HEK293T (cell line): ENCODE results near the gene CCNH.
A peak's percentile ranks its signal among the peaks of the same experiment; 100 is the strongest.

Experiments
- CTCF ChIA-PET: fragments of 350-600 bp; formaldehyde crosslinking; extraction: SDS; loops from one replicate; lab custom pipeline; 2021; ENCODE audit warnings: antibody characterized with exemption, inconsistent platforms; lab: Yijun Ruan, JAX
- POLR2A ChIA-PET: fragments of 350-600 bp; formaldehyde crosslinking; extraction: SDS; loops from one replicate; lab custom pipeline; 2020; ENCODE audit warnings: antibody characterized with exemption, inconsistent platforms; lab: Yijun Ruan, JAX
- DNase-seq: peaks from one replicate; pipeline ENCODE4 v3.0.0; 2012; ENCODE audit warnings: mixed read lengths; ENCODE audit errors: extremely low spot score
- ARNT ChIP-seq: fragments of 450-650 bp; IDR thresholded peaks from 2 replicates; pipeline ENCODE4 v1.6.1; 2017; ENCODE audit warnings: mild to moderate bottlenecking
- BHLHE40 ChIP-seq: fragments of 450-650 bp; IDR thresholded peaks from 2 replicates; pipeline ENCODE4 v1.6.1; 2016; ENCODE audit warnings: mild to moderate bottlenecking, moderate library complexity, borderline replicate concordance
- CTBP1 ChIP-seq: fragments of 450-650 bp; IDR thresholded peaks from 2 replicates; pipeline ENCODE4 v1.6.1; 2016; ENCODE audit warnings: borderline replicate concordance
- ELF4 ChIP-seq: fragments of 450-650 bp; IDR thresholded peaks from 2 replicates; pipeline ENCODE4 v1.6.1; 2017; ENCODE audit warnings: antibody characterized with exemption
- FOXA1 ChIP-seq: fragments of 450-650 bp; IDR thresholded peaks from 2 replicates; pipeline ENCODE4 v1.6.1; 2016; ENCODE audit warnings: mild to moderate bottlenecking
- FOXK2 ChIP-seq: fragments of 450-650 bp; IDR thresholded peaks from 2 replicates; pipeline ENCODE4 v1.6.1; 2016; ENCODE audit warnings: mild to moderate bottlenecking
- FOXM1 ChIP-seq: fragments of 450-650 bp; IDR thresholded peaks from 2 replicates; pipeline ENCODE4 v1.6.1; 2017; ENCODE audit warnings: mild to moderate bottlenecking, borderline replicate concordance
- HDGF ChIP-seq: fragments of 450-650 bp; IDR thresholded peaks from 2 replicates; pipeline ENCODE4 v1.6.1; 2017; ENCODE audit warnings: antibody characterized with exemption, borderline replicate concordance
- L3MBTL2 ChIP-seq: fragments of 450-650 bp; conservative IDR thresholded peaks from 2 replicates; pipeline ENCODE4 v1.6.1; 2016; ENCODE audit warnings: mild to moderate bottlenecking
- LEF1 ChIP-seq: fragments of 450-650 bp; IDR thresholded peaks from 2 replicates; pipeline ENCODE4 v1.6.1; 2017; ENCODE audit warnings: mild to moderate bottlenecking, borderline replicate concordance
- NFRKB ChIP-seq: fragments of 450-650 bp; IDR thresholded peaks from 2 replicates; pipeline ENCODE4 v1.6.1; 2016; ENCODE audit warnings: mild to moderate bottlenecking, moderate library complexity
- SP1 ChIP-seq: fragments of 450-650 bp; IDR thresholded peaks from 2 replicates; pipeline ENCODE4 v1.6.1; 2017
- SUZ12 ChIP-seq: fragments of 450-650 bp; IDR thresholded peaks from 2 replicates; pipeline ENCODE4 v1.6.1; 2016; ENCODE audit warnings: mild to moderate bottlenecking
- TARDBP ChIP-seq: fragments of 450-650 bp; IDR thresholded peaks from 2 replicates; pipeline ENCODE4 v1.6.1; 2016
- ZNF384 ChIP-seq: fragments of 450-650 bp; IDR thresholded peaks from 2 replicates; pipeline ENCODE4 v1.6.1; 2016
- TF ChIP-seq, protein P1 (sequence below): fragments of 450-650 bp; IDR thresholded peaks from 2 replicates; pipeline ENCODE4 v1.6.1; 2016

CCNH gene

DNA sequence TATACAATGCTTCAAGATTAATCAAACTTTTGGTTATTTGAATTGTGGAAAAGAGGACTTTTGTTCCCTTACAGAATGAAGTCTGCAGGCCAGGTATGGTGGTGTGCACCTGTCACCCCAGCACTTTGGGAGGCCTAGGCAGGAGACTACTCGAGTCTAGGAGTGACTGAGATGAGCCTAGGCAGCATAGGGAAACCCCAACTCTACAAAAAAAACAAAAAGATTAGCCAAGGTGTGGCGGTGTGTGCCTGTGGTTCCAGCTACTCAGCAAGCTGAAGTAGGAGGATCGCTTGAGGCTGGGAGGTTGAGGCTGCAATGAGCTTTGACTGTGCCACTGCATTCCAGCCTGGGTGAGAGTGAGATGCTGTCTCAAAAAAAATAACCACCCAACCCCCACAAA lies 9.3 kb downstream of the CCNH start:
- DNase-seq: no peak
- no peak for TF ChIP-seq ARNT
- no peak for TF ChIP-seq ZNF384
- no peak for TF ChIP-seq TARDBP
- TF ChIP-seq NFRKB: no peak
- no peak for TF ChIP-seq SP1
- TF ChIP-seq LEF1: no peak
- TF ChIP-seq HDGF: no peak
- no peak for TF ChIP-seq CTBP1
- no peak for TF ChIP-seq L3MBTL2
- TF ChIP-seq FOXK2: no peak
- TF ChIP-seq BHLHE40: no peak
- no peak for TF ChIP-seq FOXA1
- TF ChIP-seq FOXM1: no peak
- TF ChIP-seq SUZ12: no peak
- no peak for TF ChIP-seq ELF4
- TF ChIP-seq, protein P1, sequence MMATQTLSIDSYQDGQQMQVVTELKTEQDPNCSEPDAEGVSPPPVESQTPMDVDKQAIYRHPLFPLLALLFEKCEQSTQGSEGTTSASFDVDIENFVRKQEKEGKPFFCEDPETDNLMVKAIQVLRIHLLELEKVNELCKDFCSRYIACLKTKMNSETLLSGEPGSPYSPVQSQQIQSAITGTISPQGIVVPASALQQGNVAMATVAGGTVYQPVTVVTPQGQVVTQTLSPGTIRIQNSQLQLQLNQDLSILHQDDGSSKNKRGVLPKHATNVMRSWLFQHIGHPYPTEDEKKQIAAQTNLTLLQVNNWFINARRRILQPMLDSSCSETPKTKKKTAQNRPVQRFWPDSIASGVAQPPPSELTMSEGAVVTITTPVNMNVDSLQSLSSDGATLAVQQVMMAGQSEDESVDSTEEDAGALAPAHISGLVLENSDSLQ: no peak
- ChIA-PET POLR2A (interaction anchor here (2.6 kb wide), 1 partner anchor 9 kb away, joined by 8 read pairs; the partner anchor contains the start of gene CCNH), CTCF (no interaction called here)

DNA sequence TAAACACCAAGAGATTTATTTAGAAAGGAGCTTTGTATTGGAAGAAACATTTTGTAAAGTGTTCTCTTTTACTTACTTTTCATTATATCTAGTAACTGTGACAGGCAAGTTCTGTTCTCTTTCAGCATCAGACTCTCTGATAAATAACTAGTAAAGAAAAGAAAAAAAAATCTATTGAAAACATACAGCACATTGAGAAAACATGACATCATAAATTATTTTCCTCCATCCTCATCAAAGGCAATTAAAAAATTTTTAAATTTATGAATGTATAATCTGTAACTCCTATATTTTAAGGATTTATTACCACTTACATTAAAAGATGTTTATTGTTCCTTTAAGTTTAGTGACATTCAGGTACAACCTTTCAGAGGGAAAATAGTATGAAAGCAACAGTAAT lies 11.1 kb downstream of the CCNH start:
- ChIA-PET CTCF (no interaction called here), POLR2A (no interaction called here)
- no peak for DNase-seq
- no peak for TF ChIP-seq FOXK2
- no peak for TF ChIP-seq LEF1
- no peak for TF ChIP-seq TARDBP
- no peak for TF ChIP-seq FOXA1
- TF ChIP-seq L3MBTL2: no peak

DNA sequence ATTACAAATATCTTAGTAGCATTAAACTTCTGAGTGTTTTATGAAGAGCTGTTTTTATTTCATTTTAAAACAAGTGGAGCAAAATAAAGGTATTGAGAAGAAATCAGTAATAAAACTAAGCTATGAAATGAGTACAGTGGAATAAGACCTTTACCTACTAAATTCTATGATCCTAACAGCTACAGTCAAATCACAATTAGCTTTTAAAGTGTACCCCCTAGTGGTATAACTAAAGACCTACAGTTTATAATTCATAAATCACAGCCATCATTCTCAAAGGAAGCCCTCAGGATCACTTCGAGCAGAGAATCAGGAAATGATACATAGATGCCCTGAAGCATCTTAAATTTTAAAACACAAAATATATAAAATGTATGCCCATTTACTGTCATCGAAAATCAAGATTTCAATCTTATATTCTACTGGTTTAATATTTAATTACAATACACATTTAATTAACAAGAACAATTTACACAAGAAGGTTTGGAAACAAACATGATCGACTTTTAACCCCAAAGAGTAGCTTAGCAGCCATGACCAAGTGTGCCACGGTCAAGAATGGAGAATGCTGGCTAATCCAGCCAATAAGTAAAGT lies 12.3 kb downstream of the CCNH start:
- ChIA-PET CTCF (interaction anchor here (0.6 to 1.2 kb wide), 3 partner anchors 9 to 588 kb away, joined by 3 to 7 read pairs (median 4); no protein-coding TSS in a partner anchor), POLR2A (interaction anchor here (0.9 to 1.0 kb wide), 2 partner anchors 12 to 132 kb away, joined by 3 to 4 read pairs; partner anchors contain the start of genes CCNH and RASA1)
- TF ChIP-seq ARNT (no peak), FOXK2 (no peak)
- TF ChIP-seq, protein P1: peak; percentile 79
- peak; percentile 45 for DNase-seq

DNA sequence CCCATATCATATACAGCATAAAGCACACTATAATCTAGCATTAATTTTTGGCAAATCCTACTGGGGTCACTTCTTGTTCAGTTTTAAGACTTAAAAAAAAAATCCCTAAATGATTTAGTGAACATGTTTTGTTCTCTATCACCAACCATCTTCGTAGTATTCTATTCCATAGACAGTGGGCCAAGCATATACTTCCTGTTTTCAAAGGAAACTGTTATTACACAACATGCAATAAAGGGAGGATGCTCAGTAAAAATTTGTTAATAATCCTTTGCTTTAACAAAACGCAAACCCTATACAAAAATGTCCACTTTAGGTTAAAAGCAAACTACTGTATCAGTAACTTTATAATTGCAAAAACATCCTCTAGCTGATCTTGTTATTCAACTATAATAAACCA lies 13.0 kb downstream of the CCNH start:
- ChIA-PET CTCF (interaction anchor here (0.6 to 1.2 kb wide), 3 partner anchors 8 to 587 kb away, joined by 3 to 7 read pairs (median 4); no protein-coding TSS in a partner anchor), POLR2A (interaction anchor here (0.9 to 1.0 kb wide), 2 partner anchors 13 to 132 kb away, joined by 3 to 4 read pairs; partner anchors contain the start of genes CCNH and RASA1)
- no peak for DNase-seq
- no peak for TF ChIP-seq TARDBP
- TF ChIP-seq FOXA1: no peak
- no peak for TF ChIP-seq LEF1
- no peak for TF ChIP-seq ELF4
- TF ChIP-seq L3MBTL2: no peak
- no peak for TF ChIP-seq SUZ12
- no peak for TF ChIP-seq SP1
- no peak for TF ChIP-seq HDGF
- TF ChIP-seq, protein P1: no peak
- no peak for TF ChIP-seq ARNT

DNA sequence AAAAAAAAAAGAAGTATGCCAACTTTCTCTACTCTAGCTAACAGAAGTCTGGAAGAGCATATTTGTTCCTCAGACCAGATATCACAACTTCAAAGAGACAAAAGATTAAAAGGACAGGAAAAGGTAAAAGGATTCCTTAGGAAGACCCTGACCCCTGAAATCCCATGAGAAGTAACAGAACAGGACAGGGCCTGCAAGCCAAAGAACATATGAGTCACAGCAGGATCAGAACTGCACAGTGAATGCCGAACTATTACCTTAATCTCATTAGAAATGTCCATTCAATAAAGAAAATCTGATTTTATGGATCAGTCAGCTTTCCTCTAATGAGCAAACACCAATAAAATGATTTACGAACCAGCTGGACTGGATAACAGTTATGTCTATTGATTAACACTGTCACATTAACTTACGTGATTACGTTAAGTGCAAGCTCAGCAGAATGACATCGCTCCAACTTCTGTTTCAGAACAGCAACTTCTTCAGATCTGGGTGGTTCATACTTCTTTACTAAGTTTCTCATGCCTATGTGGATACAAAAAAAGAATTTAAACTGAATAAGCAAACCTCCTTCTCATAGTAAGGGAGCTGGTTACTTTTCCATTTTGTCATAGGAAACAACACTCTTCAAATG lies 13.6 kb downstream of the CCNH start:
- ChIA-PET CTCF (no interaction called here), POLR2A (no interaction called here)
- TF ChIP-seq ZNF384: no peak
- DNase-seq: no peak

DNA sequence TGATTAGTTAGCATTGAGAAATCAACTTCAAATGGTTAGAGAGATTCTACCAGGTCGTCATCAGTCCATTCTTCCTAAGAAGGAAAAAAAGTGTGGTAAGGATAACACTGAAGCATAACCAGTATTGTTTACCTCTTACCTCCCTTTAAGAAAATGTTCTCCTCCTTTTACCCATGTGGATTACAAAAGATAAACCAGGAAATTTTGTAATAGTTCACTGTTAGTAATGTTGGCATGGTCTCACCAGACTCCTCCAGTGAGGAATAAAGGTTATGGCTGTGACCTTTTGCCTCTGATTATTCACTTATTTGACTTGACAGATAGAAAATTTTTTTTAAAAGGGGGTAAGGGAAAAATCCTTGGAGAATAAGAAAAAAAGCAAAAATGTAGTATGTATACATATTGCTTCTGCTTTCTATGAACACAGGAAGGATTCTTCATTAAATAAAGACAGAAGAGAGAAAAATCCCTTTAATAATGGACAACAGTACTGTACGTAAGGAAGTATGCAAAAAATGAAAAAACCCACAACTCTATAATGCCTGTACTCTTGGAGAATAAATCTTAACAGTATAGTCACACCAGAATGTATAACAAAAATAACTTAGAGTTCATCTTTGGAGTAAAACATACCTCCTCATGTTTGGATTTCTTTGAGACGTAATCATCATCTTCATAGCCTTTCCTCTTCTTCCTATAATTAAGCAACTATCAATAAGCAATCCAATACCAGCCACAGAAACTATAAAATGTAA lies 18.1 kb downstream of the CCNH start:
- TF ChIP-seq ZNF384: no peak
- no peak for TF ChIP-seq FOXA1
- no peak for TF ChIP-seq FOXK2
- TF ChIP-seq TARDBP: no peak
- TF ChIP-seq LEF1: no peak
- no peak for TF ChIP-seq ARNT
- TF ChIP-seq L3MBTL2: no peak
- TF ChIP-seq HDGF: no peak
- TF ChIP-seq SP1: no peak
- no peak for TF ChIP-seq BHLHE40
- TF ChIP-seq SUZ12: no peak
- TF ChIP-seq NFRKB: no peak
- no peak for TF ChIP-seq FOXM1
- TF ChIP-seq, protein P1: no peak
- no peak for TF ChIP-seq CTBP1
- ChIA-PET POLR2A (no interaction called here), CTCF (no interaction called here)
- no peak for DNase-seq
